Endothelial cell of hepatic sinusoid (primary cell): Measurements from ENCODE around the gene RABEPK.

ENCODE experiments used
- in situ Hi-C: cut with HindIII; loops from 2 replicates; pipeline ENCODE4 v1.10.0; 2017; ENCODE audit warnings: low sequenced_read_pairs

Gene RABEPK

DNA sequence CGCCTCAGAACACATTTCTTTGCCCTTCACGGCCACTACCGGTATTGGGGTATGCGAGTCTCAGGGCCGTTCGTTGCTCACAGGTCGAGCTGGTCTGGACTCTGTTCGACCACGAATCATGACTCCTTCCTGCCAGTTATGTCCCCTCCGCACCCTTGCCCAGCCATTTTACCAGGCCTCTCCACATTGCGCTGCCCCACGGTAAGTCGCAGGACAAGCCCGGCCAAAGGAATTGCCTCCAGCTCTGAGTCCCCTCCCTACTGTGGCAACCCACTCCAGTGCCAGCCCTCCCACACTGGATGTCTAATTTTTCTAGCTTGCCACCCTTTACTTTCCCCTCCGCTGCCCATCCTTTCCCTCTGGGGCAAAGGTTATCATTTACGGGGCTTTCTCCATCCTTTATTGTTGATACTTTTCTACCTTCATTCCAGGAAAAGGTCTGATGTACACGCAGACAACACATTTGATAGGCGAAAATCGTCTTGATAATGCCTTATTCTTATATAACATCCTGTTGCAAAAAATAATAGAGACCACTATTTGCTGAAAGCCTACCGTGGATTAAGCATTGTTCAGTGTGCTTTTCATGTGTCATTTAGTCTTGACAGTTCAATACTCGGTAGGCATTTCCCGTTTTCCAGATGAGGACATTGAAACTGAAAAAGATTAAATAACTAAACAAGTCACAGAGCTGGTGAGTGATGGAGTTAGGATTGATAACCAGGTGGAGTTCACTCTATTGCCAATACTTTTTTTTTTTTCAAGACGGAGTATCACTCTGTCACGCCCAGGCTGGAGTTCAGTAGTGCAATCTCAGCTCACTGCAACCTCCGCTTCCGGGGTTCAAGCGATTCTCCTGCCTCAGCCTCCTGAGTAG lies 41.8 kb downstream of the RABEPK start:
- in situ Hi-C loops: no loop called here

DNA sequence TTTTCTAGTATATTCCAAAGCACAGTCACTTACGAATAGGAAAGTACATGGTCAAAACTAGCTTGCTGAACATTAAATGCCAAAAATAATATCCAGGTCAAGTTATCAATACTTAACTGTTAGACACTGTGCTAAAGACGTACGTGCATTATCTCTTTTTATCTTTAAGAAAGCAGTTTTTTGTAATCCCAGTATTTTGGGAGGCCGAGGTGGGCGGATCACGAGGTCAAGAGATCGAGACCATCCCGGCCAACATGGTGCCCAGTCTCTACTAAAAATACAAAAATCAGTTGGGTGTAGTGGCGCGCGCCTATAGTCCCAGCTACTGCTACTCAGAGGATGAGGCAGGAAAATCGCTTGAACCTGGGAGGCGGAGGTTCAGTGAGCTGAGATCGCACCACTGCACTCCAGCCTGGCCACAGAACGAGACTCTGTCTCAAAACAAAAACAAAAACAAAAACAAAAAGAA lies 43.5 kb downstream of the RABEPK start:
- in situ Hi-C loops: no loop called here

DNA sequence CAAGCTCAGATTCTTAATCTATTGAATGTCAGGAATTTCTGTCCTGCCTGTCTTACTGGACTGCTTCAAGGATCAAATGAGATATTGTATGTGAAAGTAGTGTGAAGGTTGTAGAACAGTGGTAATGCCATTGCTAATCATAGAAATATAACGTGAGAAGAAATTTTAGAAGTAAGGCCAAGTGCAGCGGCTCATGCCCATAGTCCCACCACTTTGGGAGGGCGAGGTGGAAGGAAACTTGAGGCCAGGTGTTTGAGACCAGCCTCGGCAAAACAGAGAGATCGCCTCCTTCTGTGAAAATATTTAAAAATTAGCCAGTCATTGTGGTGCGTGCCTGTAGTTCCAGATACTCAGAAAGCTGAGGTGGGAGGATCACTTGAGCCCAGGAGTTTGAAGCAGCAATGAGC lies 45.9 kb downstream of the RABEPK start:
- in situ Hi-C loops: no loop called here

DNA sequence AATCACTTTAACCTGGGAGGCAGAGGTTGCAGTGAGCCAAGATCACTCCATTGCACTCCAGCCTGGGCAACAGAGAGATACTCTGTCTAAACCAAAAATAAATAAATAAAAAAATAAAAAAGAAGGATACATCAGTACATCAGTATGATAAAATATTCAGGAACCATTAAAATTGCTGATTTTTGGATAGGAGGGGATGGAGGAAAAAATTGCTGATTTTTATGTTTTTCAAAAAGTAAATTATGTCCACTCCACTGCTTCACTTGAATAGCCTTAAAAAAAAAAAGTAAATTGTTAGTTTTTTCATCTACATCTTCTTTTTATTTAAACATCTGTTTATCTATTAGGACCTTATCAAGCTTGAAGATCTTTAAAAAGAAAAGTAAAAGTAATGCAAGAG lies 53.9 kb downstream of the RABEPK start:
- in situ Hi-C loops: no loop called here

DNA sequence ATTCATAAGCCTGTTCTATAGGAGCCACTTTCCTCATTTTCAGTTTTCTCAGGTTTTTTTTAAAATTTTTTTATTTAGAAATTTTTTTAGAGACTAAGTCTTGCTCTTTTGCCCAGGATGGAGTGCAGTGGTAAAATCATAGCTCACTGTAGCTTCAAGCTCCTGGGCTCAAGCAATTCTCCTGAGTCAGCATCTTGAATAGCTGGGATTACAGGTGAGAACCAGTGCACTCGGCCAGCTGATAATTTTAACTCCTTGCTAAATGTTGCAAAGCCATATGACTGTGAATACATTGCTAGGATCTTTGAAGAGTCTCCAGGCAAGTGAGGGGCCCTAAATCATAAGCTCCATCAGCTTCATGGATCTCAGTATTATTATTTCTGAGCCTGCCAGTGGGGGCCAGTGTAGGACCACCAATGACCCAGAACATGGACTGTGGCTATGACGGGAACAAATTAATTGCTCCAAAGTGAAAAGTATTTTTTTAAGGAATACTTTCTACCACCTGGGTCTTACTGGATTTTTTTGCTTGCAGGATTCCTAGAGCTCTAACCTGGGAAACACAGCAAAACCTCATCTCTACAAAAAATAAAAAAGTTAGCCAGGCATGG lies 55.5 kb downstream of the RABEPK start:
- in situ Hi-C loops: no loop called here

DNA sequence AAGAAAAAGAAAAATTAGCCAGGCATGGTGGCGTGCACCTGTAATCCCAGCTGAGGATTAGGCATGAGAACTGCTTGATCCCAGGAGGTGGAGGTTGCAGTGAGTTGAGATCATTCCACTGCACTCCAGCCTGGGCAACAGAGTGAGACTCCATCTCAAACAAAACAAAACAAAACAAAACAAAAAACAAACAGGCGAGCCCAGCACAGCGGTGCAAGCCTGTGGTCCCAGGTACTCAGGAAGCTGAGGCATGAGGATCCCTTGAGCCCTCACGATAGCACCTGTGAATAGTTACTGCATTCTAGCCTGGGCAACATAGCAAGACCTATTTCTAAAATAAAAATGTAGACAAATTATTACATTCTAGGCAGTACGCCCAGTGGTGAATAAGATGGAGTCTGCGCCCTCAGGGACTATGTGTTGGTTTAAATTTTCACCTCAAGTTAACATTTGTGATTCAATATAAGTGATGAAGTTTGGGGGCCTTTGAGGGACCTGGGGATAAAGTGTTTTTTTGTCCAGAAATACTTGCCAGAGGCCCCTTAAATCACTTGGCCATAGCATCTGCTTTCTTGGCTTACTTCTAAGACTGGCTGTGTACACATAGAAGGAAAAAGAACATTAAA lies 57.9 kb downstream of the RABEPK start:
- in situ Hi-C loops: no loop called here

DNA sequence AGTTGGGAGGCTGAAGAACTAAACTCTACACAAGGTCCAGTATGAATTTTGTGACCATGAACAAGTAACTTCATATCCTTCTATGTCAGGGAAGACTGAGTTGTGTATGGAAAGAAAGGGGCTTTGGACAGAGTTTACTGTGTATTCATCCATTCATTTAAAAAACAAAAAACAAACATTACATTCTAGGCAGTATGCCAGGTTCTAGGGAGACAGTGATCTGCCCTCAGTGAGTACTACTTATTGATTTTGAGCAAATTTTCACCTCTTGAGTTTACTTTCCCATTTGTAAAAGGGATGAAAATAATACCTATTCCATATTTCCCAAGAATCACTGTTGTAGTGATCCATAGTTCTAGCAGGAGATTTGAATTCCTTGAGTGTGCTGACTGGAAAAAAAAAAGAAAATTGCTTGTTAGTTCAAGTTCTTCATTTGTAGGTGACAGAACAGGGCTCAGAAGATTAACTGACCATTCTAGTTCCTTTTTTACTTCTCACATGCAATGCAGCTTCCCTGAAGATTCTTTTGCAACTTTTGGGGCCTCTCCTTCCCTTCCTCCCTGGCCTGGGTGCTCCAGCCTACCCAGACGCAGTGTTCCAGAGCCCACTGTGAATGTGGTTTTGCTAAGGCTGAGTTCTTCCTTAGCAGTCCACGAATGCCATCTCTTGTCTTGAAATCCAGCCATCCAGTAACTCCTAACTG lies 58.6 kb downstream of the RABEPK start:
- in situ Hi-C loops: no loop called here

DNA sequence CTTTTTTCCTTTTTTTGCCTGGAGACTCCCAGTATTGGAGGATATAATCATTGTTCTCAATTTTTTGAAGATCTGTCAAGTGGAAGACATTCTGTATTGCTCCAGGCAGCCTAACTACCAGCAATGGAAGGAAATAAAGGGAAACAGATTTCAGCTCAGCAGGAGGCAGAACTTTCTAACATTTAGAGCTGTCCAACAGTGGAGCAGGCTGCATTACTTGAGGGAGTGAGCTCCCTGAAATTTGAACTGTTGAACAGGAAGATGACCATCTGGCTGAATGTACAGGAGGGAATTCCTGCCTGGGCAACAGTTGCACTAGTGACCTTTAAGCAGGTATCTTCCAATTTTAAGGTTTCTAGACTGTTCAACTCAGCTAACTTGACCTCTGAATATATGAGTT lies 60.2 kb downstream of the RABEPK start:
- in situ Hi-C loops: loop anchor here (10.0 kb wide), 1 partner anchor 114 kb away; no protein-coding TSS in a partner anchor

DNA sequence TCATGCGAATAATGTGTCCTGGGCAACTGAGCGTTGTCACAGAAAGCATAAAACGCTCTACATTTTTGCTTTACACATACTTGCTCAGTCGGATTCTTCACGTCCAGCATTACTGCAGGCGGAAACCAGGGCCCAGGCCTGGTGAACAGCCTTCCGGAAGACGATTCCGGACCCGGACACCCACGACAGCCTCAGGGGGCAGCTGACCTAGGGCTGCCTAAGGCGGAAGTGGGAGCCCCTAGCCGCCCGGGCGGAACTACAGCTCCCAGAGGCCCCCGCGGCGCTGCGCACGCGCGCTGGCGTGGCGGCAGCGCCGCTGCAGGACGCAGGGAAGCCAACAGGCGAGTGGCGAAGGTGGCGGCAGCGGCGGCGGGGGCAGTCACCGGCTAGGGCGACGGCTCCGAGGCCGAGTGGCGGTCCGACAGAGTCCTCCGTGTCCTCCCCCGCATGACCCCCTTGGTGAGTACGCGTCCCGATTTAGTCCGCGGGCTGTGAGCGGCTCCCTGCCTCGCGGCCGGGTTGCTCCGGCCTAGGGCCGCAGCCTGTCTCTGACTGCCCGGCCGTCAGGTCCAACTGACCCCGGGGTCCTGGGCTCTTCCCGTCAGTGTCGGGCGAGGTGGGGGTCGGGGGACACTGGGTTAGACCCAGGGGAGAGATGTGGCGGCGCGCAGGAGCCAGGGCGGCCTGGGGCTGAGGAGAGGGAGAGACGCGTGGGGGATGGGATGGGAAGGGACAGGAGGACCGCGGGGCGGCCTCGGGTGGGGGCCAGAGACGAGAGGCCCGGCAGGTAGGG lies 61.4 kb downstream of the RABEPK start, which contains the start of gene GAPVD1:
TSS of gene GAPVD1 (plus strand) at position 326 of the 793 bp plus-strand sequence. CDS start 37,096 bp downstream, outside the sequence.
- in situ Hi-C loops: loop anchor here (10.0 kb wide), 1 partner anchor 113 kb away; no protein-coding TSS in a partner anchor

DNA sequence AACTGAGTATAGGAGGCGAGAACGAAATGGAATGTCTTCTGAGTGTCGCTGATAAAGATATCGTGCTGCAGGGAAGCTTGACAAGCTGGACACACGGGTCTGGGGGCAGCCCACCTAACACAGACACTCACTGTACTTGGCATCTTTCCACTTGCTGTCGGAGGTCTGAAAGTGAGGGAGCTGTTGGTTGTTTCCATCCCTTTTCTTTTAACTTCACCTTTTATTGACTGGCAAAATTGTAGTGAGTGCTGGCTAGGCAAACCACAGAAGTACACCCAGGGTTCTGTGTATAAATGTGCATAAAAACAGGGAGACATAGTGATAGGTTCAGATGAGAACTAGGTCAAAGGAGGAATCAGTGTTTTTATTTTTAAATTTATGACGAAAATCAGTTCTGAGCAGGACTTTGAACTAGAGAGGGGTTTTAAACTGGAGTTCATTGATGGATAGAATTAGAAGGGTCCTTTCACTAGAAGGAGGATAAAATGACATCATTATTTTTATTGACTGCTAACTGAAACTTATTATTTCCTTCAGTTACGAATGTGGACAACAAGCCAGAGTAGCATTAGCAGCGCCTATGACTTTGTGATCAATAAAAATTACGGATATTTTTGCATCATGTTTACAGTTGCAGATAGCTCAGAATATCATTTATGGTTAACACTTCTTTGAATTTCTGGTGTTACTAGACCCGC lies 62.1 kb downstream of the RABEPK start:
- in situ Hi-C loops: loop anchor here (10.0 kb wide), 1 partner anchor 112 kb away; no protein-coding TSS in a partner anchor

DNA sequence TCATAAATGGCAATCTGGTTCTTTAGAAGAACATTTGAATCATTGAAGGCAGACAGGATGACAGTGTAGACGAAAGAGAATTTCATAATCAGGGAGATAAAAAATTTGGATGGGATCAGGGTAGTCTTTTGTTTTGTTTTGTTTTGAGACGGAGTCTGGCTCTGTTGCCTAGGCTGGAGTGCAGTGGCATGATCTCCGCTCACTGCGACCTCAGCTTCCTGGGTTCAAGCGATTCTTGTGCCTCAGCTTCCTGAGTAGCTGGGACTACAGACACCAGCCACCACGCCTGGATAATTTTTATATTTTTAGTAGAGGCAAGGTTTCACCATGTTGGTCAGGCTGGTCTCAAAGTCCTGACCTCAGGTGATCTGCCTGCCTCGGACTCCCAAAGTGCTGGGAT lies 63.7 kb downstream of the RABEPK start:
- in situ Hi-C loops: loop anchor here (10.0 kb wide), 1 partner anchor 111 kb away; no protein-coding TSS in a partner anchor

DNA sequence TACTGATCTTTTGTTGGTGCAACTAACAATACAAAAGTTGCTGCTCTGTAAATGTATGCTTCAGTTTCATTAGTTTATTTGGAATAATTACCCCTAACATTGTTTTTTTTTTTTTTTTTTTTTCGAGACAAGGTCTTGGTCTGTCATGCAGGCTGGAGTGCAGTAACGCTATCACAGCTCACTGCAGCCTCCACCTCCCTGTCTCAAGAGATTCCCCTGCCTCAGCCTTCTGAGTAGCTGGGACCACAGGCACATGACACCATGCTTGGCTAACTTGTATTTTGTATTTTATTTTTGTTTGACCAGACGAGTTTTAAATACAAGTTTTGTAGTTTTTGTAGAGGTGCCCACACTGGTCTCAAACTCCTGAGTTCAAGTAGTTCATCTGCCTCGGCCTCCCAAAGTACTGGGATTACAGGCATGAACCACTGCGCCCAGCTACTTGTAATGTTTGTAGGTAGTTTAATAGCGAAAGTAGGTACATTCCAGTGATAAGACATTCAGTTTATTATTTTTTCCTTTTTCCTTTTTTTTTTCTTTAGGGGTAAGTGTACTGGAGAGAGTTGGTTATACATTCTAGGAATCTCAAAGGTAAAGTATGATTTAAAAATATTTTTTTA lies 68.2 kb downstream of the RABEPK start:
- in situ Hi-C loops: loop anchor here (10.0 kb wide), 1 partner anchor 106 kb away; no protein-coding TSS in a partner anchor

DNA sequence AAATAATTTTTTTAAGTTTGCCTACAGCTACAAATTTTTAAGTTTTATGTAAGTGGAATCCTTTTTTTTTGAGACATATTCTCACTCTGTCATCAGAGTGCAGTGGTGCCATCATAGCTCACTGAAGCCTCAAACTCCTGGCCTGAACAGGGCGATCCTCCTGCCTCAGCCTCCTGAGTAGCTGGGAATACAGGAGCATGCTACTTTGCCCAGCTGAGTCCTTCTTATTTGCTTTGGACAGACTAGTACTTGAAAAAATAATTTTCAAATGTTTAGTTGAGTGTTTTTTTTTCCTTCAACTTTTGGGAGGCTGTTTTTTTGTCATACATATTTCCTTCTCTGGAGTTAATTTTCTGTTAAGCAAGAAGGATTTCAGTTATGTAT lies 68.7 kb downstream of the RABEPK start:
- in situ Hi-C loops: loop anchor here (10.0 kb wide), 1 partner anchor 106 kb away; no protein-coding TSS in a partner anchor

DNA sequence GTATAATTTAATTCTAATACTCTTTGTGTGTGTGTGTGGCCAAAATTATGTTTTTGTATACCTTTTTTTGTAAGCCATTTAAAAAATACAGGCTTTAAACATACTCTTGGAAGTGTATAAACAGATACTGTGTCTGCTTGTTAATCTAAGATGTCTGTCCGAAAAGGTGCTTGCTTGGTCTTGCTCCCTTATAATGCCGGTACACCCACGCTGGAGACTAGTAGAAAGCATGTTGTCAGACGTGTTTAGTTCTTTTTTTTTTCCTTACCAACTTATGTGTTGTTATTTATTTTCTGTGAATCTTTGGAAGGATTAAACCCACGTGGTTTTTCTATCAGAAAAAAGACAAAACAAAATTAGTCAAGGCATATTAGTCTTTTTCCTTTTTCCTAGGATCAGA lies 70.7 kb downstream of the RABEPK start:
- in situ Hi-C loops: no loop called here

DNA sequence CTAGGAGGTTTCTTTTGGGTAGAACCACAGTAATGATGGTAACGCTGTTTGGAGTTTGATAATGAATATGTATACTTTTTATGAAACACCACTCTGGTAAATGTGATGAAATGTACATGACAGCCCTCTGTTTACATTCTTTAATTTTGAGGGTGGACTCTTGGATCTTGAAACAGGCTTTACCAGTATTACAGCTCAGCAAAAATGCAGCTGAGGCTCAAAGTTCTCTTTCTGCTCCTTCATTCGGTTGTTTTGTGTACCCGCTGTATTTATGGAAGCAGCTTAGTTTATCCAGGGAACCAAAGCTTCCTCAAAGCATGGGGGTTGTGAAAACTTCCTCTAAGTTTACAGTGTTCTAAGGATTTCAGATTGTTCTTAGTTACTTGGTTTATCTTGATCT lies 72.4 kb downstream of the RABEPK start:
- in situ Hi-C loops: no loop called here

DNA sequence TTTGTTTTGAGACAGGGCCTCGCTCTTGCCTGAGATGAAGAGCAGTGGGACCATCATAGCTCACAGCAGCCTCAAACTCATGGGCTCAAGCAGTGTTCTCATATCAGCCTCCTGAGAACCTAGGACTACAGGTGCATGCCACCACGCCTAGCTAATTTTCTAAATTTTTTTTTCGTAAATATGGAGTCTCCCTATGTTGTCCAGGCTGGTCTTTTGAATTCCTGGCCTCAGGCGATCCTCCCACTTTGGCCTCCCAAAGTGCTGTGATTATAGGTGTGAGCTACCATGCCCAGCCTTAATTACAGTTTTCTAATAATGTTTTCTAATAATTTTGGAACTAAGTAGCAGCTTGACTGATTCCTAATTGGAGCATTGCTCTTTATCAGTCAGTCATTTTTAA lies 76.4 kb downstream of the RABEPK start:
- in situ Hi-C loops: no loop called here

DNA sequence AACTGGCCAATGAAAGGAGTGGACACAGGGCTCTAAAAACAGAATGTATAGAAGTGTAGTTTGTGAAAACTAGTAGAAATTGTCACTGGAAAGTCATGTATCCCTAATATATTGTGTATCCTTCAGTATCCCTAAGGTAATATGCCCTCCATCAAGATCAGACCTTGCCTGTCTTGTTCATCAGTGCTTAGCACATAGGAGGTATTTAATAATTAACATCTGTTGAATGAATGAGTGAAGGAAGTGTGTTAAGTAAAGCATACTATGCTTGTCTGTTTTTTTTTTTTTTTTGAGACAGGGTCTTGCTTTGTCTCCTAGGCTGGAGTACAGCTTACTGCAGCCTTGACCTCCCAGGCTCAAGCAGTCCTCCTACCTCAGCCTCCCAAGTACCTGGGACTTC lies 77.1 kb downstream of the RABEPK start:
- in situ Hi-C loops: no loop called here

DNA sequence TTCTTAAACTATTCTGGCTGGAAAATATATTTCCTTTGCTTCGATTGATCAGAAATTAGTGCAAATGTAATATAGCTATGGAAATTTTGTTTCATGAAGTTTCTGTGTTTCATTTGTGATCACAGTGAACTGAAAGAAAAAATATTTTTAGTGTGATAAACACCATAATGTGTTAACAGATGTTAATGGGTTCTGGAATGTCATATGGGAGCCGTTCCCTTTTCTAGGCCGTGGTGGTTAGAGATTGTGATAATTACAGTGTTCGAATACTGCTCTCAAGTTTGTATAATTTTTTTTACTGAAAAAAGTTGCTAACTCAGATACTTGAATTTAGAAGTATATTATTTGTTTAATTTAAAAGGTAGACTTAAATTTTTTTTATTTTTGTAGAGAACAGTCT lies 80.6 kb downstream of the RABEPK start:
- in situ Hi-C loops: no loop called here
